GM15510 (cell line): ENCODE data around the gene ZSCAN10.

Experiments used
- POLR2A ChIP-seq: IDR thresholded peaks from 3 replicates; pipeline ENCODE4 v1.6.1; 2011; ENCODE audit warnings: borderline replicate concordance; ENCODE audit not compliant: insufficient read length; ENCODE audit errors: extremely low read depth

Gene ZSCAN10

DNA sequence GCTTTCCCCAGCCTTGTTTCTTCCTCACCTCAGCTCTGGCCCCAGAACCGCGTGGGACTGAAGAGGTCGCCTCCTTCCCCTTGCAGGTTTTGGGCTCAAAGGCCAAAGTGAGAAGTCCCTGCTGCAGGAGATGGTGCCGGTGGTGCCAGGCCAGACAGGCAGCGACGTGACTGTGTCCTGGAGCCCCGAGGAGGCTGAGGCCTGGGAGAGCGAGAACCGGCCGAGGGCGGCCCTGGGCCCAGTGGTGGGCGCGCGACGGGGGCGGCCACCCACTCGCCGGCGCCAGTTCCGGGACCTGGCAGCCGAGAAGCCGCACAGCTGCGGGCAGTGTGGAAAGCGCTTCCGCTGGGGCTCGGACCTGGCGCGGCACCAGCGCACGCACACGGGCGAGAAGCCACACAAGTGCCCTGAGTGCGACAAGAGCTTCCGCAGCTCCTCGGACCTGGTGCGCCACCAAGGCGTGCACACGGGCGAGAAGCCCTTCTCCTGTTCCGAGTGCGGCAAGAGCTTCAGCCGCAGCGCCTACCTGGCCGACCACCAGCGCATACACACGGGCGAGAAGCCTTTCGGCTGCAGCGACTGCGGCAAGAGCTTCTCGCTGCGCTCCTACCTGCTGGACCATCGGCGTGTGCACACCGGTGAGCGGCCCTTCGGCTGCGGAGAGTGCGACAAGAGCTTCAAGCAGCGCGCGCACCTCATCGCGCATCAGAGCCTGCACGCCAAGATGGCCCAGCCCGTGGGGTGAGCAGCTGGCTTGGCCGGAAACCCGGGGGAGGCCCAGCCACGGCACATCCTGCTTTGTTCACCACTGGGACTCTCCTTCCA is 41.7 kb upstream of the ZSCAN10 start:
- TF ChIP-seq POLR2A = no peak

DNA sequence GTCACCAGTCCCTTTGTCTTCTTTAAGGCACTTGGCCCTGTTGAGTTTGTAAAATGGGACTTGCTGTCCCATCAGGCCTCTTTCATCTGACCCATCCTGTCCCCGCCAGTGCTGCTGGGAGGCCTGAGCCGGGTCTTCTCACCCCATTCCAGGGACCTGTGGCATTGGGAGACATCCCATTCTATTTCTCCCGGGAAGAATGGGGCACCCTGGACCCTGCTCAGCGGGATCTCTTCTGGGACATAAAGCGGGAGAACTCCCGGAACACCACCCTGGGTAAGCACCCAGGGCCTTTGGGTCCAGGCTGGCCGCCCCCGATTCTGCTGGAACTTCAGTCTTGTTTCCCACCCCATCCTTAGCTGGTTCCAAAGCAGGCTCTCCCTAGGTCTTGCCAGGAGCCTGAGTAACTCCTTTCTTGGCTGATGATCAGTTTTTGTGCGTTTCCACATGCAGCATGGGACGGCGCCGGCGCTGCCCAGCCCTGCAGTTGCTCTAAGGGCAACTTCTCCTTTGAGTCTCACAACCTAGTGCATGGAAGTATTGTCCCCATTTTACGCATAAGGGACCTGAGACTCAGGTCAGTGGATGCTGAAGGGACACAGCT is 39.8 kb upstream of the ZSCAN10 start:
- TF ChIP-seq POLR2A = no peak

DNA sequence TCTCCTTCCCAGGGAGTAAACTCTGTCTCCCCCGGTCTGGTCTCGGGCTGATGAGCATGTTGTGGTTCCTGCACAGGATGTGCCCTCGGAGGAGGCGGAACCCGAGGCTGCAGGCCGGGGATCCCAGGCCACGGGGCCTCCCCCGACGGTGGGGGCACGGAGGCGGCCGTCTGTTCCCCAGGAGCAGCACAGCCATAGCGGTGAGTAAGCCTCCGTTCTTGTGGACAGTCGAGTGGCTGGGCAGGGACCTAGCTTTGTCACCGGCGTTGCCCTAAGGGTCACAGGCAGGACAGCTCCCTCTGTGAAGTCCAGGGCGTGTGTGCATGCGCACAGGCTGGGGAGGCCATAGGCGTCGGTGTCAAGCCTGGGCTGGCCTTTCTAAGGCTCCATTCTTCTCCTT is 39.2 kb upstream of the ZSCAN10 start:
- TF ChIP-seq POLR2A = no peak

DNA sequence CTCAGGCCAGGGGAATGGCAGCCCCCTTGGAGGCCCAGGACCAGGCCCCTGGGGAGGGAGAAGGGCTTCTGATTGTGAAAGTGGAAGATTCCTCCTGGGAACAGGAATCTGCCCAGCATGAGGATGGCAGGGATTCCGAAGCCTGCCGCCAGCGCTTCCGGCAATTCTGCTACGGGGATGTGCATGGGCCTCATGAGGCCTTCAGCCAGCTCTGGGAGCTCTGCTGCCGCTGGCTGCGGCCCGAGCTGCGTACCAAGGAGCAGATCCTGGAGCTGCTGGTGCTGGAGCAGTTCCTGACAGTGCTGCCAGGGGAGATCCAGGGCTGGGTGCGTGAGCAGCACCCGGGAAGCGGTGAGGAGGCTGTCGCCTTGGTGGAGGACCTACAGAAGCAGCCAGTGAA is 38.2 kb upstream of the ZSCAN10 start:
- TF ChIP-seq POLR2A = no peak

DNA sequence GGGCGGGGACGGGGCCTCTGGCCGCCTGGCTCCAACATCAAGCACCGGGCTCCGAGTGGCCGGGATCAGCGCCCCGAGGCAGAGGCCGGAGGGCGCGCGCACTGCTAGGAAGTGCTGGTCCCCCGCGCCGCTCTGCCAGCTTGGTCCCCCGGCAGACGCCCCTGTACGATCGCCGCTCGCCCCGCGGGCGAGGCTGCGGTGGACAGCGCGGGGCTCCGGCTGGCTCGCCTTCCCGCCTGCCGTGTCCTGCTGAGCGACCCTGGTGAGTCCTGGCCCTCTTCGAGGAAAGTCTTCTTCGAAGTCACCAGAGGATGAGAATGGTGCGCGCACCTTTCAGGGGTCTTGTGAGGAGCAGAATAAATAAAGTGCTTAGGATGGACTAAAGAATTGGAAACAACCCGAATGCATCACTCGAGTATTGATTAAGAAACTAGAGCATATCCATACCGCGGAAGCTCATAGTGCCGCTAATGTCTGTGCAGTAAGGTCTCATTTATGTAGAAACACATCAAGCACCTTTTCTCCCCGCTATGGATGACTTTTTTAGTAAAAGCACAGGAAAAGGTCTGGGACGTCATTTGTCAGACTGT is 36.1 kb upstream of the ZSCAN10 start:
- peak; percentile 53 for TF ChIP-seq POLR2A

DNA sequence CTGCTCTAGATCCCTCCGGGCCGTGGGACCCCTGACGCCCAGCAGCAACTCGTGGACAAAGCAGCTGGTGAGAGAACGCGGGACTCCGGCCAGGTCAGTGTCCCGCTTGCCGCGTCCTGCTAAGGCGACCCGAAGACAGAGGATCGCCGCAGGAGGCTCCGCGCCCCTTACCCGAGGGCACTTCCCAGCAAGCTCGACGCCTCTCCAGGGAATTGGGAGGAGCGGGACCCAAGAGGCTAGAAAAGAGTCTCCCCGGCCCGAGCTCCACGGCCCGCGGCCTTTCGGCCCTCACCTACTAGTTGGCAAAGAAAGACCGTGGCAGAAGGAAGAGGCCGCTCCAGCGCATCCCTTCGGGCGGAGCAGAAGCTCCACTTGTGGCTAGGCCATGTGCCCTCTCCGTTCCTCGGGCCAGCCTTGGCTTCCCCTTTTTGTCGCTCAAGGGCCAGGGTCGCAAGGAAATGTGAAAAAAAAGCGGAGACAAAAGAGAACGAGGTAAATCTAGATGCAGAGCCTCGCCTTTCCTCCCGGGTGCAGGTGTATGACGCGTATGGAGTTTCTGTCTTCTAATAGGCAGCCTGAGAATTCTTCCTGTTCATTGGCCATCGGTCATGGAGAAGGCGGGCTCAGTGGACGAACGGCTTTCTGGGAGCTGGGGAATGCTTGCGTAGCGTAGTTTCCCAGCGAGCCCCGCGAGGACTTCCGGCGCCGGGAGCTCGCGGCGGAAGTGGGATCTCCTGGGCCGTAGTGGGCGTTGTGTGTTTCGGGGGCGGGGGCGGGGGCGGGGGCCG is 35.4 kb upstream of the ZSCAN10 start, which contains the start of gene ZNF213:
TSS of gene ZNF213 (plus strand) at position 692 of the 788 bp plus-strand sequence. CDS start 2,252 bp downstream, outside the sequence.
- TF ChIP-seq POLR2A = peak; percentile 50

DNA sequence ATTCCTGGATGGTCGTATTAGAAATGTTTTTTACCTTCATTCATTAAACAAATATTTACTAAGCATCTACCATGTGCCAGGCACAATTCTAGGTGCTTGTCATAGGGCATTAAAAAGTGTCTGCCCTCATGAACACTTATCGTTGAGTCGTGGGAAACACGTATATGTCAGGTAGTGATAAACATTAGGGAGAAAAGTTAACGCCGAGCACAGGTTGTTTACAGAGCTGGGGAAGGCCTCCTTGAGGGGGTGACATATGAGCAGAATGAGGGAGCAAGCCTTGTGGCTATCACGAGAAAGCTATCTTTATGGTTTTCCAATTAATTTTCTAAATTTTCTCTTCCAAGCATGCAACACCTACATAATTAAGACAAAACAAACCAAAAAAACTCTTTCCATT is 34.8 kb upstream of the ZSCAN10 start:
- no peak for TF ChIP-seq POLR2A

DNA sequence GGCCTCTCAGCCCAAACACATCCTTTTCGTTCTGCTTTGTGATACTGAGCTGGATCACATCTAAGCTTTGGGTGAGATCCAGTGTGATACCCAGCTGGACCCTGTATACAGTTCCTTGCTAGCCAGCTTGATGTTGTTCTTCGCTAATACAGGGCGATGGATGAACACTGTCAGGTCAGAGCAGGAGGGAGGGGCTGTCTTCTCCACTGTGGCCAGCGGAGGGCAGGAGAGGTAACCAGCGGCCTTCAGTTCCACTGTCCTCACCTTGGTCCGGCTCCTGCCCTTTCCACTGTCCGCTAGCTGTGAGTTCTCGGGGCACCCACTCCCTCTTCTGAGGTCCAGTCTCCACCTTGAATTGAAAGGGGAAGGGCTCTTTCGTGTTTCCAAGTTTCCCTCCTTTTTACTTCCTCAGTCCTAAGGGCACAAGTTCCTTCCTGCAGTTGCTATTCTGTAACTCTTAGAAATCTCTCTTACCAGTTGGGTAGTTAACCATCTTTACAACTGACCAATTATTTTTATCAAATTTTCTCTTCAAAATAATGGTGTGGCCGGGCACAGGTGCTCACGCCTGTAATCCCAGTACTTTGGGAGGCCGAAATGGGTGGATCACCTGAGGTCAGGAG is 32.8 kb upstream of the ZSCAN10 start:
- TF ChIP-seq POLR2A = no peak

DNA sequence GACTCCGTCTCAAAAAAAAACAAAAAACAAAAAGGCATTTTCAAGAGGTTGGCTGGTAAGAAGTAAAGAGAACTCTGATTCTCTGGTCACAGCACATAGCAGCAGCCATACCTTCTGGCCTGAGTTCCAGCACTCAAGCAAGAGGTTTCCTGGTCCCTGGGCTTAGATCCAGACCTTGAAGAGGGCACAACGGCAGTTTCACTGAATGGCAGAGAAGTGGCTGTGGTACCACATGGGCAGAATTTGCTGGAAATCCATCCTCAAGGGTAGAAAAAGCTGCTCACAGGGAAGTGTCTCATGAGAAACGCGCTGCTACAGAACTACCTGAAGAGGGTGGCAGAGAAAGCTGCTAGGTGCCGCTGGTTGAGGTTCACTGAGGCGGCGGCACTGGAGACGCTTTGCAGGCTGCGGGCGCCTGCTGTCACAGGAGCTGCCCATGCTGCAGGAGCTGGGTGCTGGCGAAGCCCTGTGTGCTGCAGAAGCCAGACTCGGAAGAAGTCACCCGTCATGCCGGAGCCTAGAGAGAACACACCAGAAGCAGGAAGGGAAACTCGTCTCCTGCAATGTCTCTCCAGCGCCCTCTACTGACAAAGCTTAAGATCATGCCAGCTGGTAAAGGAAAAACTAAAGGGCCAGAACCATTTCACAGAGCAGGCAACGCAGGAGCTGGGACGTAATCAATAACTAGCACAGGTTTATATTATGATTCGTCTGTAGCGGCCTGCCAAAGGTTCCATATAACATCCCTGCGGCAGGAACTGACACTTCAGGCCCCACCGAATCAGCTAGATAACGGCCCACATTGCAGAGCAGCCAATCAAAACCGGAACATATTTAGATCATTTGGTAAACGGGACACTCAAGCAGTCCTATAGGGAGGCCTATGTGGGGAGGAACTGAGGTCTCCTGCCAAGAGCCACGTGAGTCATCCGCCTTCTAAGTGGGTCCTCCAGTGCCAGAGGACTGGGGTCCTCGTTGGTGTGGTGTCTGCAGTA is 30.3 kb upstream of the ZSCAN10 start:
- TF ChIP-seq POLR2A = peak; percentile 36

DNA sequence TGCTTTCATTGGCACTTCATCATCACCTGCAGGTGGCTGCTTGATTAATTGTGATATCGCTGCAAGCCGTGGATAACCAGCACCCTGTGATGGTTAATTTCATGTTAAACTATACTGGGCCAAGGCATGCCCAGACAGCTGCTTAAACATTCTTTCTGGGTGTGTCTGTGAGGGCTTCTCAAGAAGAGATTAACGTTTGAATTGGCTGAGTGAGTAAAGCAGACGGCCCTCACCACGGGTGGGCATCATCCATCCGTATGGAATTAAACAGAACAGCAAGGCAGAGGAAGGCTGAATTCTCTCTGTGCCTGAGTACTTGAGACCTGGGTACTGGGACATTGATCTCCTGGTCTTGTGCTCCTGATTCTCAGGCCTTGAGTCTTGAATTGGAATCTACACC is 28.7 kb upstream of the ZSCAN10 start:
- no peak for TF ChIP-seq POLR2A

DNA sequence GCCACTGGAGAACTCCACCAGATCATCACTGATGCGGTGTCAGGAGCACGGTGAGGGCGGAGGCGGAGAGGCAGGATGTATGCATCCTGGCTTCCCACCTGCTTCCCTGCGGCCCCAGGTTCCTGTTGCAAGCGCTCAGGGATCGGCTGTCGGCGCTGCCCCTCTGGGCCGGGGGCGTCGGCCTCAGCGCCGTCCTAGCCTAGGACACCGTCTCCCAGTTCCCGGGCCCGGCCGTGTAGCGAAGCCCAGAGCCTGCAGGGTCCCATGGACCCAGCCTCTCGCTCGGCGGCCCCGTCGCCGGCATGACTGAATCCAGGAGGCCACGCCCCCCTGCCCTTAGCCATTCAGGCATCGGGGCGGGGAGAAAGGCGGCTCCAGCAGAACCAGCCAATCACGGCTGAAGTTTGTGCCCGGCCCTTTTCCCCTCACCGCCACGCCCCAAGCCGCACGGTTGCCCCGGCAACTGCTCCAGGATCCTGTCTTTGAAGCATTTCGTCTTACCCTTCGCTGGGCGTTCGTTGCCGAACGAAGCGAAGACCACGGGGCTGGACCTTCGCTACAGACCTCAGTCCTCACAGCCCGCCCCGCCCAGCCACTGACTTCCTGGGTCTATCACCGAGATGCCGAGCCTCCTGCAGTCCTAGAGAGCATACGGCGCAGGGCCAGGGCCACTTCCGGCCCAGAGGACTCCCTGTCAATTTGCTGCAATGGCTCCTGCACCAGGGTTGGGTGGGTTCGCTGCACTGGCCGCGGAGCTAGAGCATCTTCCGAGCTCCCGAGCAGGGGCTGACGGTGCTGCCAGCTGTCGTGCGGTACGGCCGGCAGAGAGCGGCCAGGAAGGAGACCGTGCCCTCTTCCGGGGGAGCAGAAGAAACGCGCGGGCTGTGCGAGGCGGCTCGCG is 25.1 kb upstream of the ZSCAN10 start:
- peak; percentile 62 for TF ChIP-seq POLR2A

DNA sequence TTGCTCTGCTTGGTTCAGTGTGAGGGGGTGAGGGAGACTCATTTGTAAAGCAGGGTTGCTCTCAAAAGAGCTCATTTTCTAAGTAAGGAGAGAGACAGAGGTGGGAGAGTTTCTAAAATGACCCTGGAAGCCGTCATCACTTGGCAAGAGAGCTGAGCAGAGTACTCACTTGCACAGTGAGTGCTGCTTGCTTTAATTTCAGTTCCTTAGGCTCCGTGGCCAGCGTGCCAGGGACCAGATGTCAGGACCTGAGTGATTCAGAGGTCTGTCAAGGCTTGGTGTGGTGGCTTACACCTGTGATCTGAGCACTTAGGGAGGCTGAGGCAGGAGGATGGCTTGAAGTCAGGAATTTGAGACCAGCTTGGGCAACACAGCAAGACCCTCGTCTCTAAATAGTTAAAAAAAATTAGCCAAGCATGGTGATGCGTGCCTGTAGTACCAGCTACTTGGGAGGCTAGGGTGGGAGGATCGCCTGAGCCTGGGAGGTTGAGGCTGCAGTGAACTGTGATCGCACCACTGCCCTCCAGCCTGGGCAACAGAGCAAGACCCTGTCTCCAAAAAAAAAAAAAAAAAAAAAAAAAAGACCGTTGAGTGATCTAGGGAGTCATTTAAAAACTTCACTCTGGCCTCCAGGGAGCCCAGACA is 24.0 kb upstream of the ZSCAN10 start:
- TF ChIP-seq POLR2A = no peak
